H9 (cell line): ENCODE measurements around the gene POLK. TPM values are rescaled to one million over a fixed set of nuclear protein-coding genes. Genes with fewer than 3 reads are reported as not detected.

Experiments used
- DNase-seq: peaks from one replicate; pipeline ENCODE4 v3.0.0-alpha.2; 2017
- H2AFZ ChIP-seq: one replicate; pipeline ENCODE4 v1.6.1; 2013; ENCODE audit warnings: mild to moderate bottlenecking, low read length, control low read depth, moderate library complexity
- H2AK5ac ChIP-seq: 2 replicates; pipeline ENCODE4 v1.6.1; 2013; ENCODE audit warnings: low read length, control low read depth, mixed read lengths; ENCODE audit not compliant: insufficient read length
- H2BK120ac ChIP-seq: one replicate; pipeline ENCODE4 v1.6.1; 2013; ENCODE audit warnings: low read depth, mild to moderate bottlenecking, low read length, control low read depth, inconsistent platforms; ENCODE audit not compliant: poor library complexity, severe bottlenecking
- H2BK12ac ChIP-seq: 2 replicates; pipeline ENCODE4 v1.6.1; 2013; ENCODE audit warnings: low read length, control low read depth, mixed read lengths, low read depth; ENCODE audit not compliant: insufficient read length
- H2BK15ac ChIP-seq: 2 replicates; pipeline ENCODE4 v1.6.1; 2013; ENCODE audit warnings: low read depth, low read length, control low read depth
- H2BK20ac ChIP-seq: one replicate; pipeline ENCODE4 v1.6.1; 2013; ENCODE audit warnings: low read depth, mild to moderate bottlenecking, low read length, control low read depth, inconsistent platforms; ENCODE audit not compliant: poor library complexity, severe bottlenecking
- H2BK5ac ChIP-seq: 2 replicates; pipeline ENCODE4 v1.6.1; 2013; ENCODE audit warnings: low read length, control low read depth, mixed read lengths; ENCODE audit not compliant: insufficient read length
- H3K14ac ChIP-seq: 2 replicates; pipeline ENCODE4 v1.6.1; 2013; ENCODE audit warnings: low read length, control low read depth; ENCODE audit not compliant: insufficient read depth
- H3K18ac ChIP-seq: 2 replicates; pipeline ENCODE4 v1.6.1; 2013; ENCODE audit warnings: low read depth, mild to moderate bottlenecking, mixed read lengths, low read length, control low read depth; ENCODE audit not compliant: insufficient read length
- H3K23ac ChIP-seq: 2 replicates; pipeline ENCODE4 v1.6.1; 2013; ENCODE audit warnings: low read length, control low read depth, mixed read lengths, low read depth; ENCODE audit not compliant: insufficient read length
- H3K23me2 ChIP-seq: 2 replicates; pipeline ENCODE4 v1.6.1; 2013; ENCODE audit warnings: low read depth, mild to moderate bottlenecking, mixed read lengths, low read length, control low read depth; ENCODE audit not compliant: insufficient read length, poor library complexity, severe bottlenecking
- H3K27ac ChIP-seq: 2 replicates; pipeline ENCODE4 v1.5.1; 2013; ENCODE audit warnings: low read length, control low read depth, mixed read lengths, low read depth; ENCODE audit not compliant: insufficient read length
- H3K27me3 ChIP-seq: 2 replicates; pipeline ENCODE4 v1.6.1; 2013; ENCODE audit warnings: low read length, control low read depth, inconsistent platforms; ENCODE audit not compliant: insufficient read depth
- H3K4ac ChIP-seq: 2 replicates; pipeline ENCODE4 v1.6.1; 2013; ENCODE audit warnings: low read depth, mild to moderate bottlenecking, control low read depth, inconsistent platforms, low read length, moderate library complexity
- H3K4me1 ChIP-seq: 2 replicates; pipeline ENCODE4 v1.6.1; 2013; ENCODE audit warnings: low read length, control low read depth, inconsistent platforms; ENCODE audit not compliant: insufficient read depth
- H3K4me2 ChIP-seq: 2 replicates; pipeline ENCODE4 v1.6.1; 2013; ENCODE audit warnings: low read length, control low read depth, mixed read lengths; ENCODE audit not compliant: insufficient read length, insufficient read depth
- H3K56ac ChIP-seq: 2 replicates; pipeline ENCODE4 v1.6.1; 2013; ENCODE audit warnings: low read depth, mild to moderate bottlenecking, mixed read lengths, low read length, control low read depth; ENCODE audit not compliant: insufficient read length
- H3K79me1 ChIP-seq: 2 replicates; pipeline ENCODE4 v1.6.1; 2013; ENCODE audit warnings: low read depth, mild to moderate bottlenecking, moderate library complexity, low read length, control low read depth, inconsistent platforms; ENCODE audit not compliant: insufficient read depth, poor library complexity, severe bottlenecking
- H3K79me2 ChIP-seq: 2 replicates; pipeline ENCODE4 v1.6.1; 2013; ENCODE audit warnings: low read length, control low read depth, inconsistent platforms; ENCODE audit not compliant: insufficient read depth
- H3K9ac ChIP-seq: 2 replicates; pipeline ENCODE4 v1.6.1; 2013; ENCODE audit warnings: low read length, control low read depth, mixed read lengths; ENCODE audit not compliant: insufficient read length; ENCODE audit errors: extremely low read depth
- H3K9me3 ChIP-seq: one replicate; pipeline ENCODE4 v1.6.1; 2013; ENCODE audit warnings: low read depth, low read length, inconsistent platforms; ENCODE audit not compliant: control insufficient read depth
- H3T11ph ChIP-seq: one replicate; pipeline ENCODE4 v1.6.1; 2013; ENCODE audit warnings: mild to moderate bottlenecking, low read length, control low read depth, inconsistent platforms
- H4K20me1 ChIP-seq: one replicate; pipeline ENCODE4 v1.6.1; 2013; ENCODE audit not compliant: control insufficient read depth, insufficient read length, insufficient read depth
- H4K5ac ChIP-seq: 2 replicates; pipeline ENCODE4 v1.6.1; 2013; ENCODE audit warnings: low read depth, mild to moderate bottlenecking, mixed read lengths, low read length, control low read depth; ENCODE audit not compliant: insufficient read length
- H4K8ac ChIP-seq: replicated peaks from 2 replicates; pipeline ENCODE4 v1.6.1; 2013; ENCODE audit warnings: low read length, control low read depth, mixed read lengths, low read depth; ENCODE audit not compliant: insufficient read length
- H4K91ac ChIP-seq: 2 replicates; pipeline ENCODE4 v1.6.1; 2013; ENCODE audit warnings: low read depth, mild to moderate bottlenecking, moderate library complexity, mixed read lengths, low read length, control low read depth; ENCODE audit not compliant: insufficient read length
- H3K27ac Mint-ChIP-seq, 3 experiments: 2 replicates in 2 of 3; 3 replicates in 1 of 3; pipeline ENCODE4 v1.8.0; 2020 to 2021; ENCODE audit warnings: mixed read lengths in 3 of 3, mild to moderate bottlenecking in 1 of 3, moderate library complexity in 1 of 3
- H3K27me3 Mint-ChIP-seq: 2 replicates; pipeline ENCODE4 v1.8.0; 2021; ENCODE audit warnings: low read depth, mild to moderate bottlenecking, moderate library complexity, mixed read lengths
- H3K36me3 Mint-ChIP-seq, 3 experiments: 2 replicates in 2 of 3; 3 replicates in 1 of 3; pipeline ENCODE4 v1.8.0; 2020 to 2021; ENCODE audit warnings: low read depth in 3 of 3, mixed read lengths in 3 of 3; ENCODE audit not compliant: insufficient read depth in 1 of 3
- H3K4me1 Mint-ChIP-seq, 2 experiments: 2 replicates each; pipeline ENCODE4 v1.8.0; 2020; ENCODE audit warnings: mixed read lengths in 2 of 2
- H3K4me3 Mint-ChIP-seq, 2 experiments: 2 replicates in 1 of 2; 3 replicates in 1 of 2; pipeline ENCODE4 v1.8.0; 2020 to 2021; ENCODE audit warnings: mild to moderate bottlenecking in 2 of 2, mixed read lengths in 2 of 2, moderate library complexity in 1 of 2
- H3K9me3 Mint-ChIP-seq, 2 experiments: 2 replicates in 1 of 2; 3 replicates in 1 of 2; pipeline ENCODE4 v1.8.0; 2020; ENCODE audit warnings: mild to moderate bottlenecking in 2 of 2, mixed read lengths in 2 of 2, moderate library complexity in 1 of 2
- CTCF ChIP-seq: fragments of 200-600 bp; sonication (generic); conservative IDR thresholded peaks from 3 replicates; pipeline ENCODE4 v1.8.0; 2021; ENCODE audit warnings: antibody characterized with exemption, mild to moderate bottlenecking
- WGBS: extraction: QIAGEN DNeasy Blood & Tissue Kit; methylation state at CpG from one replicate; pipeline ENCODE4 v1.1.7; 2013; ENCODE audit warnings: missing lambda C conversion rate, low lambda C conversion rate, mixed read lengths; ENCODE audit not compliant: insufficient read length; ENCODE audit errors: extremely low coverage; 5-methylcytosine and 5-hydroxymethylcytosine counted together
- total RNA-seq: library from RNA; stranded (reverse); gene quantifications from 2 replicates; pipeline ENCODE4 v1.2.1, GENCODE V29; 2021

Gene POLK
- total RNA-seq, 1 experiment from 2014 or later, result 7.6 TPM

GRCh38 chr5:75614176-75614575 lies 102.5 kb downstream of the POLK start:
- no peak overlapping the region for H3K18ac ChIP-seq
- peaks cover 11% of the 10 kb centered on the region for H3K23me2 ChIP-seq
- no peak overlapping the region for H2BK15ac ChIP-seq
- no peak overlapping the region for H3K9ac ChIP-seq
- H3K23ac ChIP-seq, result no peak overlapping the region
- no peak overlapping the region for H3K27ac ChIP-seq
- no peak overlapping the region for H4K91ac ChIP-seq
- no CpG with 5 or more reads among the region's 1 CpG for WGBS
- H3T11ph ChIP-seq, result no peak overlapping the region
- H3K14ac ChIP-seq, result no peak overlapping the region
- H2BK12ac ChIP-seq, result no peak overlapping the region
- H3K79me2 ChIP-seq, result no peaks in the 10 kb centered on the region; the same call in 1 of the 2 replicates
- no peaks in the 10 kb centered on the region for H3K27me3 ChIP-seq
- H3K4me1 Mint-ChIP-seq, result peaks cover 31 to 37% of the 10 kb centered on the region in 2 experiments
- no peak overlapping the region for H2AK5ac ChIP-seq
- no peak overlapping the region for H3K27ac Mint-ChIP-seq
- H3K4me2 ChIP-seq, result no peak overlapping the region
- no peaks in the 10 kb centered on the region; the same call in 1 of the 2 replicates for H3K4me1 ChIP-seq
- H3K56ac ChIP-seq, result no peak overlapping the region
- H4K5ac ChIP-seq, result no peak overlapping the region
- H3K27me3 Mint-ChIP-seq, result 0 out of 2 replicates have a peak, but pooled peaks cover 3% of the 10 kb centered on the region
- H3K9me3 ChIP-seq, result no peaks in the 10 kb centered on the region
- no peaks in the 10 kb centered on the region for H3K36me3 Mint-ChIP-seq
- no peak overlapping the region for H2BK5ac ChIP-seq
- TF ChIP-seq CTCF, result no peak
- no peak overlapping the region for H4K8ac ChIP-seq
- no peak overlapping the region for H2BK20ac ChIP-seq
- no peaks in the 10 kb centered on the region for H4K20me1 ChIP-seq
- no peaks in the 10 kb centered on the region for H3K79me1 ChIP-seq
- no peak overlapping the region for H3K4ac ChIP-seq
- no peak overlapping the region for H2BK120ac ChIP-seq
- no peaks in the 10 kb centered on the region; a peak in 1 of 5 replicates for H3K9me3 Mint-ChIP-seq
- no peak for DNase-seq
- no peak overlapping the region for H3K4me3 Mint-ChIP-seq
- no peak overlapping the region for H2AFZ ChIP-seq
